EH (cell line): ENCODE measurements around the gene LPIN1.

ENCODE experiments used
- DNase-seq: peaks from one replicate; pipeline ENCODE4 v3.0.0-alpha.2; 2015; ENCODE audit warnings: low read depth

LPIN1 gene

GRCh38 chr2:11866358-11867335 lies 120.2 kb downstream of the LPIN1 start:
- no peak for DNase-seq

- DNase-seq, result no peak
Measured at GRCh38 chr2:11867926-11868325, 121.5 kb downstream of the LPIN1 start.

GRCh38 chr2:11869391-11869991 lies 123.1 kb downstream of the LPIN1 start:
- DNase-seq, result no peak

- DNase-seq, result no peak
Measured at GRCh38 chr2:11870064-11870463, 123.6 kb downstream of the LPIN1 start.

GRCh38 chr2:11870584-11870983 lies 124.2 kb downstream of the LPIN1 start:
- DNase-seq, result no peak

GRCh38 chr2:11871421-11871820 lies 125.0 kb downstream of the LPIN1 start:
- DNase-seq, result no peak

GRCh38 chr2:11872247-11872947 lies 126.0 kb downstream of the LPIN1 start:
- DNase-seq, result no peak

- DNase-seq, result no peak
Measured at GRCh38 chr2:11872948-11873269, 126.5 kb downstream of the LPIN1 start.

- DNase-seq, result peak; percentile 7
Measured at GRCh38 chr2:11873356-11874154, 127.1 kb downstream of the LPIN1 start.

GRCh38 chr2:11874861-11875260 lies 128.4 kb downstream of the LPIN1 start:
- no peak for DNase-seq

- DNase-seq, result no peak
Measured at GRCh38 chr2:11875481-11875880, 129.0 kb downstream of the LPIN1 start.

- no peak for DNase-seq
Measured at GRCh38 chr2:11876436-11876835, 130.0 kb downstream of the LPIN1 start.

GRCh38 chr2:11876889-11877288 lies 130.5 kb downstream of the LPIN1 start:
- DNase-seq, result no peak
